Smooth muscle cell of the brain vasculature (primary cell): ENCODE measurements around the gene AQP1.
A peak's percentile ranks its signal among the peaks of the same experiment; 100 is the strongest.

ENCODE experiments used
- DNase-seq: peaks from one replicate; pipeline ENCODE4 v3.0.0-alpha.2; 2012; ENCODE audit warnings: low read depth, low spot score

Gene AQP1

DNA sequence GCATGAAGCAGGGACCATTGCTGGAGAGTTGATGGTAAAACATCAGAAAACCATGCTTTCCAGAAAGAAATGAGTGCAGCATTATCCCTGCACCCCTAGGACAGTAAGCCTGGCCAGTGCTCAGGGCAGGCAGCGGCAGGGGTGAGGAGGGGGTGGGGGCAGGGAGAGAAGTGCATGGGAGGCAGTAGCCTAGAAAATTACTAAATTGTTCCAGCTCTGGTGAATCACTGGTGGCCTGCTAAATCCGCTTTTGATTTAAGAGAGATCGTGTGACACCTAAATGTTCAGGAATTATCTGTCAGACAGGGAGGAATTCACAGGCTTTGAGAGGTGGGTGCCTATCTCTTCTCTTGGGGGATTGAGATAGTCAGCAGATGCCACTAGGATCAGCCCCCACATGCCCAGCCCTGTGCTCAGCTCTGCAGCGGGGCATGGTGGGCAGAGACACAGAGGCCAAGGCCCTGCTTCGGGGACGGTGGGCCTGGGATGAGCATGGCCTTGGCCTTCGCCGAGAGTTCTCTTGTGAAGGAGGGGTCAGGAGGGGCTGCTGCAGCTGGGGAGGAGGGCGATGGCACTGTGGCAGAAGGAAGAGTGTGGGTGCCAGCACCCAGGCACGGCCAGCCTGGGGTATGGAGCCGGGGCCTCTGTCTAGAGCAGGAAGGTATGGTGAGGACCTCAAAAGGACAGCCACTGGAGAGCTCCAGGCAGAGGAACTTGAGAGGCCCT lies 5.0 kb upstream of the AQP1 start:
- DNase-seq = no peak

DNA sequence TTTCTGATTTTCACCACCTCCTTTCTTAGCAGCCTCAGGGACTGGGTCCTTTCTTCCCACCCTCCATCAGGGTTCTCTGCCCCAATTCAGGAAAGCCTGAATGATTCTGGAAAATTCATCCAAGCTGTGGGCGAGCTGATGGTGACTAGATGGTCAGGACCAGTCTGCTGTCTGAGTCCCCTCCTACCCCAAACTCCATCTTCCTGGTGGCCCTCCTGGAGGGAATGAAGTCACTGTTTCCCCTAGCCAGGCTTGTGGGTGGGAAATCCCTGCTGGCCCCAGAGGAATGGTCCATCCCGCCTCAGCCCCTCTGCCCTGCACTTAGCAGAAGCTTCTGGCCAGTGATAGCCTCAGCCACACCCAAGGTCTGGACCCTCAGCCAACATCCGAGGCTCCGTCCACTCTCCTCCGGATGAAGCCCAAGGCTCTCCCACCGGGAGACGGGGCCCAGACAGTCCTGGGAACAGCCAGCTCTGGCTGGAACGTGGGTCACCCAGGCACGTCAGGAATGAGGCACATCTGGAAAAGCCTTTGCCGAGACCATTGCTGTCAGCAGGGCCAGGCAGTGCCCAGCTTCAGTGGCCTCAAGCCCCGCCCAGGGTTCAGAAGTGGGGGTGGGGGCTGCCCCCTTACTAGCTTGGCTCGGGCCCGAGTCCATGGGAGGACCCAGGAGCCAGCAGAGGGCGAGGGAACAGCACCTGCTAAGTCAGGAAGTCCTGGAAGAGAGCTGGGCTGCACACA lies 4.0 kb upstream of the AQP1 start:
- DNase-seq = no peak

DNA sequence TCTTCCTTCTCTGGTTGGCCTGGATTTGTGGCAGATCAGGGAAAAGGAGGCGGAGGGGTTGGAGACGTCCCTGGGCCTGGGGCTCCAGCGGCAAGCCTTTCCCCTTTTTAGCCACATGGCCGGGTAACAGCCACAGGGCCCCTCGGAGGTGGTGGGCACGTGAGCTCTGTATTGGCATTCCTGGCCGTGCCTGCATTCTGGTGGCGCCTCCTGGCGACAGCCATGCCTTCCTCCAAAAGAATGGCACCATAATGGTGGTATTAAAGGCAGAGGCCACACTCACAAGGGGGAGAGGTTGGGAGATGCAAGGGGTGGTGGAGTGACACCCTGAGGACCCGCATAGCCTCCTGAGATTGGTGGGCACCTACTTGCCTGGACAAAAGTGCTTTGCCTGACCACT lies 3.0 kb upstream of the AQP1 start:
- DNase-seq = no peak

DNA sequence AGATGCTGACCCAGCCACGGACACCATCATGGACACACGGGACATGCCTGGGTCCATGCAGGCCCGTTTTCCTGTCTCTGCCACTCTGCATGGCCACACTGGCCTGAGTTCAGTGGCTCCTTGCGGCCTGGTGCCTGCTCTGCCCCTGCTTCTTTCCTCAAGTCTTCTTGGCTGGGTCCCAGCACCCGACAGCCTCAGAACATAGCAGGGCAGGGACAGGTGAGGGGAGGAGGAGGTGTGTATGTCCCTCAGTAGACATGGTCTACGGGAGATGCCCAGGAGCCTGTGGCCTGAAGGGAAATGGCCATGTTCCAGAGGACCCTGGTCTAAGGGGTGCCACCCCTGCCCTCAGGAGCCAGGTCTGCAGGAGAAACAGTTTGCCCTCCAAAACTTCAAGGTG lies 2.2 kb upstream of the AQP1 start:
- DNase-seq = no peak

DNA sequence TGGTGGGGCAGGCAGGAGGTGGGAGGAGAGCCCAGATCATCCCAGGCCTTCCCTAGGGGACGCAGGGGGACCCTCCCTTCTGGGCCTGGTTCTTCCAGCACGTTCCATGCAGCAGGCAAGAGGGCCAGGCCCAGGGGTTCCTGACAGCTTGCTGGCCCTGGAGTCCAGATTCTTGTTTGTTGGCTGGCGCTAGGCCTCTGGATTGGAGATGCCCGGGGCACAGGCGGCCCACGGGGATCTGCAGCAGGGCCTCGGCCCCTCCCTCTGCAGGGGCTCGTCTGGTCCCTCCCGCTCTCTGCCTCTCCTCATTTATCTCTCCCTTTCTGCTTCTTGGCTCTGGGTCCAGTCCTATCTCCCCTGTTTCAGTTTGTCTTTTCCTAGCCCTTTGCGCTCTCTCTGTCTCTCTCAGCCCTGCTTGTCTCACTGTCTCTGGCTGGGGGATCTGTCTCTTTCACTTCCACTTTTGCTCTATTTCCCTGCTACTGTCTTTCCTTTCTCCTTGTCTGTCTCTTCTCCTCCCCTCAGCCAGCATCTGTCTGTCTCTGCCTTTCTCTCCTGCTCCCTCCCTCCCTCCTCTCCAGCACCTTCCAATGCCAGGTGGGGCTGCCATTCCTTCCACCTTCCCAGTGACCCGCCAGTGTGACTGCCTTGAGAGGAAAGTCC lies 1.1 kb upstream of the AQP1 start:
- DNase-seq = no peak

DNA sequence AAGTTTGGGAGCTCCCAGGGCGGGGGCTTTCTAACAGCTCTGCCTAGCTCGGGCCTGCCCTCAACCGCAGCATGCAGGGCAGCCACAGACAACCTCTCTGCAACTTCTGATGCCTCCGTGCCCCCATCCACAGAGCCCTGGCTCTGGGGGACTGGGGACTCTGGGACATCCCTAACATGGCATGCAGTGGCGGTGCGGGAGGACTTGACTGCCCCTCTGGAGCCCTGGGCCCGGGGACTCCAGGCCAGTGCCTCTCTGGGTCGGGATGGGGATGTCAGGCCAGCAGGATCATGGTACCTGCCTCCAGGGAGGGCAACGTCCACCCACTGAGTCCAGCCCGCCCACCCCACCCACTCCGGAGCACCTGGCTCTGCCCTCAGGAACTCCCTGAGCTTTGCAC lies 520 bp upstream of the AQP1 start:
- no peak for DNase-seq

DNA sequence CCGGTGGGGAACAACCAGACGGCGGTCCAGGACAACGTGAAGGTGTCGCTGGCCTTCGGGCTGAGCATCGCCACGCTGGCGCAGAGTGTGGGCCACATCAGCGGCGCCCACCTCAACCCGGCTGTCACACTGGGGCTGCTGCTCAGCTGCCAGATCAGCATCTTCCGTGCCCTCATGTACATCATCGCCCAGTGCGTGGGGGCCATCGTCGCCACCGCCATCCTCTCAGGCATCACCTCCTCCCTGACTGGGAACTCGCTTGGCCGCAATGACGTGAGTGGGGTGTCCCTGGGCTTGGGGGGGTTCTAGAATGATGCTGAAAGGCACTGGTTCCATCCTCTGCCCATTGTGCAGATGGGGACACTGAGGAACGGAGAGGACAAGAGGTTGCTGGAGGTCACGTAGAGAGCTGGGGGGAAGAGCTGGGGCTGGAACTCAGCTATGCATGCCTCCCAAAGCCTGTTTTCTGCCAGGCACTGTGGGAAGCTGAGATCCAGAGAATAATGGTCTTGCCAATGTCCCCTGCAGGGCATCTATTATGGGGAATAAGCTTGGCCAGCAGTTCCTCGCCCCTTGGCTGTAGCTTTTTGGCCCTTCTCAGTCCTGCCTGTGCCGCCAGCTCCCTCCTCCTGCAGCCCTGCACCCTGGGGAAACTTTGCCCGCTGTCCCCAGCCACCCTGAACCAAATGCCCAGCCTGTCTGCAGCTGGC lies 523 bp downstream of the AQP1 start:
- DNase-seq = no peak

DNA sequence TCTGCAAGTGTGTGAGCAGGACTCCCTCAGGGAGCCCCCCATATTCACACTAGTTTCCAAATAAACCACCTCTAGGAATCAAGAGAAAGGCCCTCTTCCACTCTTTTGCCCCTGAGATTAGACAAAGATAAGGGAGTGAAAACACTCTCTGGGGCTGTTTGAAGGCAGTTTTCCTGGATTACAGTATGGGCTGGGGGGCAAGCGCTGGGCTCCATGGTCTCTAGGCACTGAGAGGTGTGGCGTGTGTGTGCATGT lies 1.0 kb downstream of the AQP1 start:
- DNase-seq = no peak

DNA sequence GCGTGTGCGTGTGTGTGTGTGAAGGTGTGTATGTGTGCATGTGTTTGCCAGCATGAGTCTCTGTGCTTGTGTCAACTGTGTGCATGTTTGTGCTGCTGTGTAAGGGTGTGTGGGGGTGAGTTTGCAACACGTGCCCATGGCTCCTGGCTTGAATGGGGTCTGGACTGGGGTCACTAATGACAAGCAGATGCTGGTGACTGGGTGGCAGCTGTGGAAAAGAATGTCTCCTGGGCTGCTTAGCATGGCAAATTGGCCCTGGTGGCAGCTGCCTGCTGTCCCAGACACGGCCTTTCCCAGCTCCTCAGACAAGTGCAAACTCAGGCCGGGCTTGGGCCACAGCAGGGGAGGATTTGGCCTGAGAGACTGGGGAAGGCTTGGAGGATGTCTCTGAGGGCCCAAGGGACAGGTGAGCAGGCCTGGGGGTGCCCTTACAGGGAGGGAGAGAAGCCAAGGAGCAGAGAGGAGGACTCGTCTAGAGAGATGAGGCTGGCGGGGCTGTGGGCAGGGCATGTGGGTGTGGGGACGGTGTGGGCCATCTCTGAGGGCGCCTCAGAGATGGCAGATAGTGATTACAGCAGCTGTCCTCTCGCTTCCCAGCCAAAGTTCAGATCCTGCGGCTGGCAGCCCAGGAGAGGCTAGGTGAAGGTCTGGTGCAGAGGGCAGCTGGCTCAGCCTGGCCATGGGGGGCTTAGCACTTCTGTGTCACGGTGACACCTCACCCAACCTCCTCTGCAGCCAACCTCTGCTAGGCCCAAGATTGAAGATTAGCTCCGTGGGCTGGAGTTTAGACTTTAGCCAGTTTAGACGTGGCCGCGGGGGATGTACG lies 1.5 kb downstream of the AQP1 start:
- DNase-seq = no peak

DNA sequence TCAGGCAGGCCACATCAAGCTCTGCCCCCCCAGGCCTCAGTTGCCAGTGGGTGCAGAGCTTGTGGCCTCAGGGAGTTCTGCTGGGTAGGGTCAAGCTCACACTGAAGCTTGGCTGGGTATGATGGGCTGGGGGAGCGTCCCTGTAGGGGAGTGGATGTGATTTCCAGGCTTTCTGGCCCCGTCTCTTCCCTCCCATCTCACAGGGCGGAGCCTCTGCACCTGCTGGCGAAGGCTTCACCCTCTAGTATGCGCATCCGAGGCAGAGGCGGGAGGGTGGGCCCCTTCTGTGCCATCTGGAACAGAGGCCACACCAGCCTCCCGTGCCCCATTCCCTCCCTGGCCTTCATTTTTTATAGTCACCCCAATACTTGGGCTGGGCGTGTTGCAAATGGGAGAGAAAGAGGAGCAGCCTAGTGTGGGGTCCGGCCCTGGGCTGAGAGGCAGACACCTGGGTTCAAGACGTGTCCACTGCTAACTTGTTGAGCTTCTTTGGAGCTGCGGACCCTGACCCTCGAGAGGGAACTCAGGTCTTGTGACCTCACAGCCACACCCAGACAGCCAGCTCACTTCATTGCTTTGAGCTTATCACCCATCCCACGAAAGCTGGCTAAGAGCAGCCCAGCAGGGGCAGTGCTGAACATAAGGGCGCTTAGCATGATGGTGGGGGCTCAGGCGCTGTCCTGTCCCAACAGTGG lies 2.3 kb downstream of the AQP1 start:
- DNase-seq = no peak

DNA sequence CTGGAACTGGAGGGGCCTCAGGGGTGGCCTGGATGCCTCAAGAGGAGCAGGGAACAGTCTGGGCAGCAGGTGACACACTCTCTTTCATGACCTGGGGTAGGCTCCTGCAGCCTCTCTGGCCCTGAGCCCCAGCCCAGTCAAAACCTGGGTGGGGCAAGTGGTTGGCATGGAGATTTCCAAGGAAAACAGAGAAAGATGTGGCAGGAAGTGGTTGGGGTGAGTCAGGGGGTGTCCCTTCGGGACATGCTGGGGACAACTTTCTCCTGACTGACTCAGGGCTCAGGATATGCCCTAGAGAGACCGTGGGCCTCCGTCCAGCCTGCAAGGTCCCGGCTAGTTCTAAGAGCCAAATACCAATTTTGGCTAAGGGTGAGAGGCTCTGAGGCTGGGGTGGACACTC lies 2.9 kb downstream of the AQP1 start:
- DNase-seq = no peak

DNA sequence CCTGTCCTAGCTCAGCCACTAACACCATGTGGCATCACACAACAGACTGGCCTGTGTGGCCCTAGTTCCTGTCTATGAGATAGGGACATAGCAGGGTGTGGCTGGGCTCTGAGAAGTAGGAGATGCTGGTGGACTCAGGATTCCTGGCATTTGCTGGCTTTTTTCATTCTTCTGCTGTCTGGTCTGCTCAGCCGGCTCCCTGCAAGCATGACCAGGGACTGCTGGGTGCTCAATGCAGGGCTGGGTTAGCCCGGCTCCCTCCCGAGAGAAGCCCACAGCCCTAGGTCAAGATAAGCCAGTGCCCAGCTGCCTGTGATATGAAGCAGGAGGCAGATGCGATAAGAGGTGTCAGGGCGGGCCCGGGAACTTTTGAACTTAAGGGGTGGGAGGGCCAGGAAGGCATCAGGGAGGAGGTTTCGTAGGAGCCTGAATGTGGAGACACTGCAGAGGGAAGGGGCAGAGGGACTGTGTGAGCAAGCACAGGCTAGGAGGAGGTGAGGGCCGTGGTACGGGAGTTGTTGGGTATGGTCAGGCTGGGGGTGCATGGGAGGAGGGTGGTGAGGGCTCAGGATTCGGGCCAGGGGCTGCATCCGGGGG lies 3.5 kb downstream of the AQP1 start:
- DNase-seq = no peak

DNA sequence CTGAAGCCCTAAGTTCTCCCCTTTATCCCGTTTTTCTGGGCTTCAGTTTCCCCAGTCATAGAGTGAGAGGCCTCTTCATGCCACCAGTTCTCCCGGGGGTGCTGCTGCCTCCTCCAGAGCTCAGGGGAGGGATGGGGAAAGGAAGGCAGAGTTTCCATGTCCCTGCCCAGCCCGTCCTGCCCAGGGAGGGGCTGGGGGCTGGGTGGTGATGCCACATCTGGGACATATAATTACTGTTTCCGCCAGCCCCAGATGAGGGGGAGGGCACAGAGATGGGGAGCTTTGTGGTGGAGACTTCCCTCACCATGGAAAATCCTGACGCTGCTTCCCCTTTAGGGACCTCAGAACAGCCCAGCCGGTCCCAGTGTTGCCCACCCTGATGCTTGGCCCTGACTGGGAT lies 4.1 kb downstream of the AQP1 start:
- DNase-seq = no peak

DNA sequence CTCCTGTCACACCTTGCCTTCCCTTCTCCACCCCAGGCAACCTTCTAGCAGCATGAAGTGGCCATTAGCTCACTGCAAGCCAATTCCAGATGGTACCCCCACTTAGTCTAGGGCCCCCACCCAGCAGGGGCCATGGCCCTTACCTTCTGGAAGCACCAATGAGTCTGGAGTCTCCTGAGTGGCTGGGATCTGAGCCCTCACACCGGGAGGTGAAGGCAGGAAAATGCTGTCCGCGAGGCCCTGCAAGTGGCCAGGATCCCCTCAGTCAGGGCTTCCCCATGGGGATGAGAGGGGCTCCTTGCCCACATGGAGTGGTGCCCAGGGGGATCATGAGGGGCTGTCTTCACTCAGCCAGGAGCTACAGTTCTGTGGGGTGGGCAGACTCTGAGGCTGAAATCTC lies 4.6 kb downstream of the AQP1 start:
- no peak for DNase-seq

DNA sequence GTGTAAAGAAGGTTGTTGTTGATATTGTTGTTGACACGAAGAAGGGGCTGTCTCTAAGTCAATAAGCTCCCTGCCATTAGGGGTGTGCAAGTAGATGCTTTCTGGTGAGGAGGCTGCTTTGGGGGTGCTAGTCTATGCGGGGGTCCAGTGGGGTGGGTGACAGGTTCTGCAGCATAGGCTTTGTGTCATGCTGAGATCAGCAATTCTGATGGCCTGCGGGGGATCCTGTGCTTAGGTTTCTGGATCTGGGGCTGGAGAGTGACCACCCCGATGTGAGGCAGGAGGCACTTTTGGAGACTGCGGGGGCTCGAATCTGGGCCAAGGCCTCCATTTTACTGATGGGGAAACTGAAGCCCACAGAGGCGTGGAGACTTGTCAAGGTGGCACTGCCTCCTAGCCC lies 5.1 kb downstream of the AQP1 start:
- DNase-seq = no peak

DNA sequence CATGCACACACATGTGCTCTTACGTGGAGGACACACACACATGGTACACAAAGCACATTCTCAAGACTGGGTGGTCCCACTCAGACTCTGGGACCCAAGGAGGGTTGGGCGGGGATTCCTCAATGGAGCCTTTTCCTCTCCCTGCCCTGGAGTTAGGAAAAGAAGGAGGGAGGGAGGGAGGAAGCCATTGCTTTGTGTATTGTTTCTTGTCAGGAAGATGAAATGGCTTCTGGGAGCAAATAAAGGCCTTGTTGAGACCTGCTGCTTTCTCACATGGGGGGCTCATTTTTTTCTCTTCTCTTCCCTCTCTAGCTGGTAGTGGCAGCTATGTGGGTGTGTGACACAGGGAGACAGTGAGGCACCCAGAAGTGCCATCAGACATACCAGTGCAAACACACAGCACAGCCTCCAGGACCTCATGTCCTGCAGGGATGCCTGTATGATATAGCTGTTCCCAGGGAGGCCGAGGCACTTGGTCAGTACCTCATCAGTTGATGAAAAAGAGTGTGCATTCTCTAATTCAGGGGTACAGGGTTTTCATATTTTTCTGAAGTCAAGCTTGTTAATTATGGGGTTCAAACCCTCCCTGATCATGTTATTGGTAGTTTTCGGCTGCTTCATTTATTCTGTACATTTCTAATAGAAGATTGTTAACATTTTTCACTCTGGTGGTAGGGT lies 5.7 kb downstream of the AQP1 start:
- DNase-seq = no peak

DNA sequence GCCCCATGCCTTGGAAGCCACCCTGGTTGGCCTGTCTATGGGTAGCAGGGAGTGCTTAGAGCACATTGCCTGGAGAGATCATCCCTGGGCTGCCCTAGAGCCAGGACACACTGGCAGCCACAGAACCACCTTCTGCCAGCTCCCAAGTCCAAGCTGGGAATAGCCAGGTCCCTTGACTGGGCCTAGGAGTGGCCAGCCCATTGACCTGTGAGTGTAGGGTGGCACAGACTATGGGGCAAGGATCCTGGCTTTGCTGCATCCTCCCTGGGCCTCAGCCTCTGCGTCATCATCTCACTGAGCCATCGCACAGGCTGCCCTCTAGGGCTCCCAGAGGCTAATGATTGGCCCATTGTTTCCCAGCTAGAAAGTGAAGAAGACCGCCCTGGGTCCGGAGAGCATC lies 7.0 kb downstream of the AQP1 start:
- DNase-seq = no peak

DNA sequence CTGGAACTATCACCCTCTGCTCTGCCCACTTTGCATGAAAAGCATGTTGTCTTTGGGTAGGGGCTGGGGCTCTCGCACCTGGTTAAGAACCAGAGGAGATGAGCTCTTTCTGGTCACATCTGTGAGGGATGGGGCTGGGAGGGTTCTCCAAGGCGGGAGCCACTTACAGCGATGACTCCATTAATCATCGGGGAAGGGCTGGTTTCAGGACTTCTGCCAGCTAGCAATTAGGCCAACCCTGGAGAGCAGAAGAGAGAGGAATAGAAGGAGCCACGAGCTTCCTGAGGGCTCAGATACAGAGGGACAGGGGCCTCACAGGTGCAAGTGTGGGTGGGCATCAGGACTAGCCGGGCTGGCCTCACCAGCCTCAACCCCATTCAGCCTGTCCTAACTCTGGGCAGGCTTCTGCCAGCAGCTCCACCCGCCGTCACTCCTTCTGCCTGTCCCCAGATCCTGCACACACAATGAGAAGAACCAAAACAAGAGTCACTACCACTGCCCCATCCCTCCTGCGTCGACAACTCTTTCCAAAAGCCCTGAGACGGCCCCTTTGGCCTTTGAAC lies 8.4 kb downstream of the AQP1 start:
- no peak for DNase-seq

DNA sequence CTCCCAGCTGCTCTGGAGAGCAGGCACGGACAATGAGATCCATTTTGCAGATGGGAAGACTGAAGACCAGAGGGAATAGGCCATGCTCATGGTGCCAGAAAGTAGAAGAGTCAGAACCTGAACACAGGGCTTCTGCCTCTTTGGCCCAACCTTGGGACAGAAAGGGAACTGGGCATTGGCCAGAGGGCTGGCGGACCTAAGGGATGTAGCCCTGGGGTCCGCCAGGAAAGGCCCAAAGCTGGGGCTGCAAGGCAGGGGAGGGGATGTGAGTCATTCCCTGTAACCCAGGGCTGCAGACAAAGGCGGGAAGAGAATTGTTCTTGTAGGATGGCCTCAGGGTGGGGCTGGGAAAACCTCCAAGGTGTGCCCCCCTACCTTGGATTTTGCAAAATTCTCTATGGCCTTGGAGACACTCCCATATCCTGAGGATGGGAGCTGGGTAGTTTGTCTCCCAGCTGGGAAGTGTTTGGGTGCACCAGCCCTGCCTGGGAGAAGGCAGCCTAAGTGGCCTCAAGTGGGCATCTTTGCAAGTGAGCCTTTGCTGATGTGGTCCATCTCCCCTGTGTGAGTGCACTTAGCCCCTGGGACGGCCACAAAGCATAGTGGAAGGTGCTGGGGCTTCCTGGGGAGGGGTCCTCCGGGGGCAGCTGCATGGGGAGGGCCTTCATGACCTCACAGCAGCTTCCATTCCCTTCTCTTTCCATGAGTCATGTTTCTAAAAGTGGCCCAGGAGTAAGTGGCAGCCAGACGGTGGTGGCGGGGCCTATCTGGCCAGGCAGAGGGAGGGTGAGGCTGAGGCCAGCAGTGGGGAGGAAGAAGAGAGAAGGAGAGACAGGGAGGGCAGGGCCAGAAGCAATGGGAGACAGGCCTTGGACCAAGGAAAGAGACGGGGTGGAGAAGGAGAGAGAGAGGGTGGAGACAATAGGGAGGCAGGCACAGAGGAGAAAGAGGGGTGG lies 9.2 kb downstream of the AQP1 start:
- peak; percentile 13 for DNase-seq
